ENCODE data around the gene GTF3C6. TPM values are rescaled to one million over a fixed set of nuclear protein-coding genes. Genes with fewer than 3 reads are reported as not detected.
A peak's percentile ranks its signal among the peaks of the same experiment; 100 is the strongest.
"Not testable (repeated sequence)": the region's sequence is repeated elsewhere in the genome, so short reads cannot be mapped to it uniquely, and the experiment has no call there.

The GTF3C6 gene
- polyA plus RNA-seq, 2 donors = 62.7 to 67.6 TPM

GRCh38 chr6:110949679-110950285, 8.7 kb upstream of the GTF3C6 start:
- no peak overlapping the region for H3K27ac ChIP-seq (ENCODE audit: low read depth in 2 of 2, low read length in 1 of 2)
- no peak overlapping the region for H3K4me3 ChIP-seq (ENCODE audit: low read depth in 1 of 2, low read length in 2 of 2)
- no peaks in the 10 kb centered on the region for H3K36me3 ChIP-seq (ENCODE audit: control insufficient read depth in 2 of 2, insufficient read depth in 2 of 2, low read length in 1 of 2)
- 37 to 39% methylated on average over 8 of the region's 8 CpGs for WGBS, 2 donors
- H3K27me3 ChIP-seq (ENCODE audit: control insufficient read depth in 1 of 2, insufficient read depth in 2 of 2, low read length in 2 of 2) = no peaks in the 10 kb centered on the region
- H3K4me1 ChIP-seq (ENCODE audit: control insufficient read depth in 2 of 2, insufficient read depth in 2 of 2, low read length in 1 of 2) = no peaks in the 10 kb centered on the region
- no peaks in the 10 kb centered on the region for H3K9me3 ChIP-seq (ENCODE audit: control insufficient read depth in 2 of 2, insufficient read depth in 1 of 2, low read depth in 1 of 2, low read length in 1 of 2)

- Histone ChIP-seq H3K4me1 (ENCODE audit: control insufficient read depth in 2 of 2, insufficient read depth in 2 of 2, low read length in 1 of 2) (no peaks in the 10 kb centered on the region), H3K36me3 (ENCODE audit: control insufficient read depth in 2 of 2, insufficient read depth in 2 of 2, low read length in 1 of 2) (no peaks in the 10 kb centered on the region), H3K27me3 (ENCODE audit: control insufficient read depth in 1 of 2, insufficient read depth in 2 of 2, low read length in 2 of 2) (no peaks in the 10 kb centered on the region), H3K27ac (ENCODE audit: low read depth in 2 of 2, low read length in 1 of 2) (no peak overlapping the region), H3K9me3 (ENCODE audit: control insufficient read depth in 2 of 2, insufficient read depth in 1 of 2, low read depth in 1 of 2, low read length in 1 of 2) (no peaks in the 10 kb centered on the region), H3K4me3 (ENCODE audit: low read depth in 1 of 2, low read length in 2 of 2) (no peak overlapping the region)
Observed at GRCh38 chr6:110950440-110950839, 8.1 kb upstream of the GTF3C6 start.

DNA sequence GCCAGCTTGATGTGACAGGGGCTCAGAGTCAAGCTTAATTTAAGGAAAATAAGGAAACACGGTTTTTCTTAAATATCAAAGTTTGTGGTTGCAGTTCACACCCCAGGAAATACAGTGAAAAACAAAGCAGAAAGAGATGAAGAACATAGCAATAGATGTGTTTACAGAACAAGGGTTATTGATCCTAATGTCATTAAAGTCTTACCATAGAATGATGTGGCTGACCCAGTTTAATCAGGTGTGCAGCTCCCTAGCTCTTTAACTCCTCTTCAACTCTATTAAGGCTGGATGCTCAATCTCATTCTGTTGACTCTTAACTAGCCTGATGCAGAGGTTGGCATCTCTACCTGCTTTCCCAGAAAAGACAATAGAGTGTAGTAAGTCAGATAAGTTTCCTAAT, 7.5 kb upstream of the GTF3C6 start:
- Histone ChIP-seq H3K4me1 (ENCODE audit: control insufficient read depth in 2 of 2, insufficient read depth in 2 of 2, low read length in 1 of 2) (no peaks in the 10 kb centered on the region), H3K27me3 (ENCODE audit: control insufficient read depth in 1 of 2, insufficient read depth in 2 of 2, low read length in 2 of 2) (no peaks in the 10 kb centered on the region), H3K4me3 (ENCODE audit: low read depth in 1 of 2, low read length in 2 of 2) (no peak overlapping the region), H3K9me3 (ENCODE audit: control insufficient read depth in 2 of 2, insufficient read depth in 1 of 2, low read depth in 1 of 2, low read length in 1 of 2) (no peaks in the 10 kb centered on the region), H3K27ac (ENCODE audit: low read depth in 2 of 2, low read length in 1 of 2) (no peak overlapping the region), H3K36me3 (ENCODE audit: control insufficient read depth in 2 of 2, insufficient read depth in 2 of 2, low read length in 1 of 2) (no peaks in the 10 kb centered on the region)
- WGBS, 2 donors = 49 to 65% methylated on average over 1 of the region's 1 CpG

GRCh38 chr6:110951986-110952794, 6.3 kb upstream of the GTF3C6 start:
- Histone ChIP-seq H3K36me3 (ENCODE audit: control insufficient read depth in 2 of 2, insufficient read depth in 2 of 2, low read length in 1 of 2) (no peaks in the 10 kb centered on the region), H3K4me1 (ENCODE audit: control insufficient read depth in 2 of 2, insufficient read depth in 2 of 2, low read length in 1 of 2) (no peaks in the 10 kb centered on the region), H3K27ac (ENCODE audit: low read depth in 2 of 2, low read length in 1 of 2) (peak overlapping the region; percentile 1 to 30), H3K4me3 (ENCODE audit: low read depth in 1 of 2, low read length in 2 of 2) (no peak overlapping the region), H3K9me3 (ENCODE audit: control insufficient read depth in 2 of 2, insufficient read depth in 1 of 2, low read depth in 1 of 2, low read length in 1 of 2) (no peaks in the 10 kb centered on the region), H3K27me3 (ENCODE audit: control insufficient read depth in 1 of 2, insufficient read depth in 2 of 2, low read length in 2 of 2) (no peaks in the 10 kb centered on the region)
- 64 to 69% methylated on average over 8 of the region's 8 CpGs for WGBS, 2 donors

GRCh38 chr6:110953633-110954303, 4.7 kb upstream of the GTF3C6 start:
- Histone ChIP-seq H3K4me1 (ENCODE audit: control insufficient read depth in 2 of 2, insufficient read depth in 2 of 2, low read length in 1 of 2) (no peaks in the 10 kb centered on the region), H3K27me3 (ENCODE audit: control insufficient read depth in 1 of 2, insufficient read depth in 2 of 2, low read length in 2 of 2) (no peaks in the 10 kb centered on the region), H3K27ac (ENCODE audit: low read depth in 2 of 2, low read length in 1 of 2) (no peak overlapping the region), H3K4me3 (ENCODE audit: low read depth in 1 of 2, low read length in 2 of 2) (no peak overlapping the region), H3K9me3 (ENCODE audit: control insufficient read depth in 2 of 2, insufficient read depth in 1 of 2, low read depth in 1 of 2, low read length in 1 of 2) (no peaks in the 10 kb centered on the region), H3K36me3 (ENCODE audit: control insufficient read depth in 2 of 2, insufficient read depth in 2 of 2, low read length in 1 of 2) (no peaks in the 10 kb centered on the region)
- 86 to 88% methylated on average over 6 of the region's 6 CpGs for WGBS, 2 donors

GRCh38 chr6:110960014-110960390, 1.5 kb downstream of the GTF3C6 start:
- no peak overlapping the region for H3K4me3 ChIP-seq (ENCODE audit: low read depth in 1 of 2, low read length in 2 of 2)
- peaks cover 3% of the 10 kb centered on the region in 2 donors for H3K36me3 ChIP-seq (ENCODE audit: control insufficient read depth in 2 of 2, insufficient read depth in 2 of 2, low read length in 1 of 2)
- no peaks in the 10 kb centered on the region for H3K27me3 ChIP-seq (ENCODE audit: control insufficient read depth in 1 of 2, insufficient read depth in 2 of 2, low read length in 2 of 2)
- no peaks in the 10 kb centered on the region for H3K4me1 ChIP-seq (ENCODE audit: control insufficient read depth in 2 of 2, insufficient read depth in 2 of 2, low read length in 1 of 2)
- no peak overlapping the region for H3K27ac ChIP-seq (ENCODE audit: low read depth in 2 of 2, low read length in 1 of 2)
- no peaks in the 10 kb centered on the region for H3K9me3 ChIP-seq (ENCODE audit: control insufficient read depth in 2 of 2, insufficient read depth in 1 of 2, low read depth in 1 of 2, low read length in 1 of 2)

DNA sequence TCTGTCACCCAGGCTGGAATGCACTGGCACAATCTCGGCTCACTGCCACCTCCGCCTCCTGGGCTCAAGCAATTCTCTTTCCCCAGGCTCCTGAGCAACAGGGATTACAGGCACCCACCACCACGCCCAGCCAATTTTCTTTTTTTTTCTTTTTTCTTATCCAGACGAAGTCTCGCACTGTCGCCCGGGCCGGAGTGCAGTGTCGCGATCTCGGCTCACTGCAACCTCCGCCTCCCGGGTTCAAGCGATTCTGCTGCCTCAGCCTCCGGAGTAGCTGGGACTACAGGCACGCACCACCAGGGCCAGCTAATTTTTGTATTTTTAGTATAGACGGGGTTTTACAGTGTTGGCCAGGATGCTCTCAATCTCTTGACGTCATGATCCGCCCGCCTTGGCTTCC, 4.1 kb downstream of the GTF3C6 start:
- H3K27ac ChIP-seq (ENCODE audit: low read depth in 2 of 2, low read length in 1 of 2); H3K27me3 ChIP-seq (ENCODE audit: control insufficient read depth in 1 of 2, insufficient read depth in 2 of 2, low read length in 2 of 2); H3K4me3 ChIP-seq (ENCODE audit: low read depth in 1 of 2, low read length in 2 of 2); H3K9me3 ChIP-seq (ENCODE audit: control insufficient read depth in 2 of 2, insufficient read depth in 1 of 2, low read depth in 1 of 2, low read length in 1 of 2); H3K4me1 ChIP-seq (ENCODE audit: control insufficient read depth in 2 of 2, insufficient read depth in 2 of 2, low read length in 1 of 2); H3K36me3 ChIP-seq (ENCODE audit: control insufficient read depth in 2 of 2, insufficient read depth in 2 of 2, low read length in 1 of 2): not testable (repeated sequence)
- 95% methylated on average over 20 of the region's 20 CpGs for WGBS, 2 donors

DNA sequence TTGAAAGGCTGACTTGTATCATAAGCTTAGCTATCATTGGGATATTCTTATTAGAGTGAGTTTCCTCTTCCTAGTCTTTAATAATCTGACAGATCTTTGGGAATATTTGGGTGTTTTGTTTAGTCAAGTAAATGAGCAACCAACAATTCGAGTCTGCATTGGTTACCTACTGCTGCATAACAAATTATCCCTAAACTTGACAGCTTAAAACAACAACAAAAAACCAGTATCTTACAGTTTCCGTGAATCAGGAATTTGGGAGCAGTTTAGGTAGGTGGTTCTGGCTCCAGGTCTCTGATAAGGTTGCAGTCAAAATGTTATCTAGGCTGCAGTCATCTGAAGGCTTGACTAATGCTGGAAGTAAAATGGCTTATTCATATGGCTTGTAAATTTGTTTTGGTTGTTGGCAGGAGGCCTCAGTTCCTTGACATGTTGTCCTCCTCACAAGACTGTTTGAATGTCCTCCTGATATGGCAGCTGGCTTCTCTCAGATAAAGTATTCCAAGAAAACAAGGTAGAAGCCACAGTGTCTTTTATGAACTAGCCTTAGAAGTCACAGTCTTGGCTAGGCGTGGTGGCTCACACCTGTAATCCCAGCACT, 7.2 kb downstream of the GTF3C6 start:
- no peak overlapping the region for H3K27ac ChIP-seq (ENCODE audit: low read depth in 2 of 2, low read length in 1 of 2)
- peaks cover 0 to 2% of the 10 kb centered on the region in 2 donors for H3K9me3 ChIP-seq (ENCODE audit: control insufficient read depth in 2 of 2, insufficient read depth in 1 of 2, low read depth in 1 of 2, low read length in 1 of 2)
- H3K36me3 ChIP-seq (ENCODE audit: control insufficient read depth in 2 of 2, insufficient read depth in 2 of 2, low read length in 1 of 2) = peaks cover 3 to 6% of the 10 kb centered on the region in 2 donors
- no peaks in the 10 kb centered on the region for H3K27me3 ChIP-seq (ENCODE audit: control insufficient read depth in 1 of 2, insufficient read depth in 2 of 2, low read length in 2 of 2)
- H3K4me1 ChIP-seq (ENCODE audit: control insufficient read depth in 2 of 2, insufficient read depth in 2 of 2, low read length in 1 of 2) = no peaks in the 10 kb centered on the region
- 96% methylated on average over 3 of the region's 3 CpGs for WGBS, 2 donors
- H3K4me3 ChIP-seq (ENCODE audit: low read depth in 1 of 2, low read length in 2 of 2) = no peak overlapping the region

DNA sequence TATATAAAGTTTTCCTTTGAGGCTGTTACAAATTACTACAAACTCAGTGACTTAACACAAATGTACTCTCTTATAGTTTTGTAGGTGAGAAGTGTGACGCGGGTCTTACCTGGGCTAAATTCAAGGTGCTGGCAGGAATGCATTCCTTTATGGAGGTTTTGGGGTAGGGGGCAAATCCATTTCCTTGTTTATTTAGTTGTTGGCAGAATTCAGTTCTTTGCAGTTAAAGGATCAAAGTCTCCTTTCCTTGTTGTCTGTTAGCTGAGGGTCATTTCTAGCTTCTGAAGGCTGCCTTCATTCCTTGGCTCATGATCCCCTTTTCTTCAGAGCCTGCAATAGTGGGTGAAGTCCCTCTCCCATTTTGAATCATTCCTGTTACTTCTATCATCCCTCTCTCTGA, 10.2 kb downstream of the GTF3C6 start:
- not testable (repeated sequence) for H3K9me3 ChIP-seq (ENCODE audit: control insufficient read depth in 2 of 2, insufficient read depth in 1 of 2, low read depth in 1 of 2, low read length in 1 of 2); H3K27ac ChIP-seq (ENCODE audit: low read depth in 2 of 2, low read length in 1 of 2); H3K27me3 ChIP-seq (ENCODE audit: control insufficient read depth in 1 of 2, insufficient read depth in 2 of 2, low read length in 2 of 2); H3K4me1 ChIP-seq (ENCODE audit: control insufficient read depth in 2 of 2, insufficient read depth in 2 of 2, low read length in 1 of 2); H3K4me3 ChIP-seq (ENCODE audit: low read depth in 1 of 2, low read length in 2 of 2); H3K36me3 ChIP-seq (ENCODE audit: control insufficient read depth in 2 of 2, insufficient read depth in 2 of 2, low read length in 1 of 2)
- WGBS, 2 donors = 93 to 98% methylated on average over 2 of the region's 2 CpGs

All from esophagus (tissue), 2 donors.